NCI-H2029 treated with DMSO at 0.1 percent for 48 hours (cell line): Measurements from ENCODE around the gene WDR82.

Experiments used
- DNase-seq: peaks from one replicate; lab custom pipeline; 2025; lab: John Stamatoyannopoulos, UW

The WDR82 gene

GRCh38 chr3:52254608-52255007 lies 23.8 kb downstream of the WDR82 start:
- no peak for DNase-seq

DNA sequence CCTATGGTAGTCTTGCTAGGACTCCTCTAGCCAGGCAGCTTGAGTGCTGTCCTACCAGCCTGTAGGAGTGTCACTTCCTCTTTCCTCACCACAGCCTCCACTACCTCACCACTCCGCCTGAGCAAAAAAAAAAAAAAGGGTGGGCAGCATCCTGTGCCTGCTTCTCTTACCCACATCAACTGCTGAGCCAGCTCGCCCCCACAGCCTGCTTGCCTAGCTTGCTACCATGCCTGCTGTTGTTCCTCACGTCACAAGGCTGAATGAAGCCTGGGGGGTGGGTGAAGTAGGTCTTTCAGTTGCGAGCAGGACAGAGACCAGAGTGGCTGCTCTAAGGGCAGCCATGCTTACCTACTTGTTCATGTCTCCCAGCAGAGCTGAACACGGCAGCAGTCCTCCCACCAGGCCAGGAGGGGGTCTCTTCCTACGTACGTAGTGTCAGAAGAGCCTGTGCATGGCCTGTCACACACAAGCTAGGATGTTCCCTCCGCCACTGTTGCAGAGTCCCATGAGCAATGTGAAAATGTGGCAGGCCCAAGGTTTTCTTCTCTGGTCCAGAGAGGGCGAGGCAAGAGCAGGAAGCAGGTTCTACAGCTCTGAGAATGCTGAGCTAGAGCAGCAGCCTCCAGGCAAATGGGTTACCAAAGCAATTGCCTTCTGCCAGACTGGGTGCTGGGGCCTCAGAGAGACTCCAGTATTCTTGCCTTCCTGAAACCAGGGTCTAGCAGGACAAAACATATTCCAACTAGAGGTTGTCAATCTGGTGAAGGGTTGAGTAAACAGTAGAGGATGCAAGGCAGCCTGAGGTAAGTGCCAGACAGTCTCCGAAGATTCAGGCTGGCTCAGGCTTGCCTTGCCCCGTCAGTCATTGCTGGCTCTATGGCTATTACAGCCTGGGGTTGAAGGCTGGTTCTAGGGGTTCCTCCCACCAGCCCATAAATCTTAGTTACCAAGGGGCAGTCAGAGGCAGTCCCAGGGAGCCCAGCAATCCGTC lies 24.8 kb downstream of the WDR82 start:
- no peak for DNase-seq

DNA sequence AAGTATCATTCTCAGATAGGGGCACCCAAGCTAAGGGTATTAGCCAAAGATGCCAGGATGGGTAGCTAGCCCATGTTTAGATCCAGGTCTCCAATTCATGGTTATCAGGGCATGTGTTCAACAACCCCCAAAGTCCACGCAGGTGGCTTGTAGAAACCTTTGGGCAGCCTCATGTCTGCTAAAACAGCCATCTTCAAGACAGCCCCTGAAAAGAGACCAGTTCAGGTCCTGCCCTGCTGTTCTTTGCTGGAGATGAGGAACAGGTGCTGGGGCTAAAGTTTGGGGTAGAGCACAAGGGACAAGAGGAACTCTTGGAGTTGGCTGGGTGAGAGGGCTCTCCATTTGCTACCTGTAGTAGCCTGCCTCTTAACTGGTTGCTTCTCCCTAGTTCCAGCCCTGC lies 28.3 kb downstream of the WDR82 start:
- no peak for DNase-seq

GRCh38 chr3:52249683-52250082 lies 28.8 kb downstream of the WDR82 start:
- DNase-seq = no peak

DNA sequence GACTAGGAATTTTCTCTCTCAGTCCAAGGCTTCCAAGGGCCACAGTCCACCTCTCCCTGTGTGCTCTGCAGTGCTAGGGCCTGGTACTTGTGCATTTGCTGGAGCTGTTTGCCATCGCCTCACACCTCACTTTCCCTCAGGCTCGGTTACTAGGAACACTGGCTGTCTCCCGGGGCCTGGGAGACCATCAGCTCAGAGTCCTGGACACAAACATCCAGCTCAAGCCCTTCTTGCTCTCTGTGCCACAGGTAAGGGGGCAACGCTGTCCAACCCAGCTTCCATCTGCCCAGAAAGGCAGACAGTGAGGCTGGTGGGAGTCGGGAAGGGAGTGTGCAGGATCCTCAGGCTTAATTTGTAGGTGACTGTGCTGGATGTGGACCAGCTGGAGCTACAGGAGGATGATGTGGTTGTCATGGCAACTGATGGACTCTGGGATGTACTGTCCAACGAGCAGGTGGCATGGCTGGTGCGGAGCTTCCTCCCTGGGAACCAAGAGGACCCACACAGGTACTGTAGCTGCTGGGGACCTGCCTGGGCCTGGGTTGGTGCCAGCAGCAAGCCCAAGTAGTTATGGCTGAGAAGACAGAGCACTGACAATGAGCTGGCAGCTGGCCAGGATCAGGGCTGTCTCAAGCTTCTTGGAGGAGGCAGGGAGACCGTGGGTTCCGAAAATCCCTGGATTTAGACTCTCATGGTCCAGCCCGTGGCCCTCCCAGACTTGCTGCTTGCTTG lies 29.5 kb downstream of the WDR82 start:
- DNase-seq = no peak

GRCh38 chr3:52248165-52248541 lies 30.3 kb downstream of the WDR82 start:
- no peak for DNase-seq

DNA sequence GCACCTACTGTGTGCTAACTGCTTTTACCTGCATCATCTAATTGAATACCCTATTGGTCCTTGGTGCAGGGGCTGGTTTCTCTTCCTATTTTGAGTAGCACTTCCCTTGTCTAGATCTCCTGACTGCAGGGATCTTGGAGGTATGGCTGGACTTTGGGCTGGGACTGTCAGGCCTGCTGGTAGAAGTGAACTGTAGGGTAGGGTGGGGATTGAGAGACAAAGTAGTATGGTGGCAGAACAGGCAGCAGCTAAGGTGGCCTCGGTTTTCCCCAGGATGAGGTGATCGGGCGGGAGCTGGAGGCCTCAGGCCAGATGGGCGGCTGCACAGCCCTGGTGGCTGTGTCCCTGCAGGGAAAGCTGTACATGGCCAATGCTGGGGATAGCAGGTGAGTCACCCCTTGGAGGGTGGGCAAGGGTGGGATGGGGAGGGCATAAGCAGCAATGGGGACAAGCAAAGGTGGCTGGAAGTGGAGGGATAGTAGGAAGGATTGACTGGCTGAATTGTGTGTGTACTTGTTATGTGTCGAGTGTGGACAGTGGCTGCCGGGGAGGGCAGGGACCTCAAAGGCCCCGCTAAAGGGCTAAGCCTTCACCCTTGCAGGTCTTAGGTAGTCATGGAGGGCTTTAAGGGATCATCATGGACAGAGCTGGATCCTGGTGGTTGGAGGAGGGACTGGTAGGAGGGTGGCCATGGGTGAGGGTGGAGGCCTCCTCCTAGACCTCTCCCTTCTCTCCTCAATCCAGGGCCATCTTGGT lies 30.9 kb downstream of the WDR82 start:
- no peak for DNase-seq

DNA sequence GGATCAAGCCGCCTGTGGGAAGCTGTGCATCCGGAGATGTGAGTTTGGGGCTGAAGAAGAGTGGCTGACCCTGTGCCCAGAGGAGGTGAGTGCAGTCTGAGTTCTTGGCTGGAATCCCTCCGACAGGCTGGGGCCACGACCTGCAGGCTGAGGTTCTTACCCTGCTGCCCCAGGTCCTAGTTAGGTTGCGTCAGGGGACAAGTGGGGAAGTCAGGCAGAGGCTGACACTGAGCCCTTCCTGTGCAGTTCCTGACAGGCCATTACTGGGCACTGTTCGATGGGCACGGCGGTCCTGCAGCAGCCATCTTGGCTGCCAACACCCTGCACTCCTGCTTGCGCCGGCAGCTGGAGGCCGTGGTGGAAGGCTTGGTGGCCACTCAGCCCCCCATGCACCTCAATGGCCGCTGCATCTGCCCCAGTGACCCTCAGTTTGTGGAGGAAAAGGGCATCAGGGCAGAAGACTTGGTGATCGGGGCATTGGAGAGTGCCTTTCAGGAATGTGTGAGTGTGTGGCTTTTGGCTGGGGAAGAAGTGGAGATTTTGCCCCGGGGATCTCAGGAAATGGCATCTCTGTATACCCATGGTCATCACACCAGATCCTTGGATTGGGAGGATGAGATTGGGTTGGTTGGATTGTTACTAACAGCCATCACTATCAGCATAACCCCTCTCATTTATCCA lies 31.6 kb downstream of the WDR82 start:
- DNase-seq = no peak

DNA sequence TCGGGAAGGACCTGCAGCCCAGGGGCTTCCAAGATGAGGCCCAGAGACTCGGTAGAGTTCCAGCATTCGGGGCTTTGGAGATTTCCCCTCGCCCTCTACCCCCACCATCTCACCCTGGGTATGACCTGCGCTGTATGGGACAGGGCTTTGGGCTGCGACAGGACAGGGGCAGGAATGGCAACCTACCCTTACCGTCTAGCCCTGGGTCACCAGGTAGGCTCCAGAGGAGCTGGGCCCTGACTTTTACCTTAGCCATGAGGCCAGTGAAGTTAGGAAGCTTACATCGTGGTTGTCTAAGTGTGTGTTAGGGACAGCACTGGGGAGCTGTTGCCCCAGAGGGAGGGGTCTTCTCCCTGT lies 32.2 kb downstream of the WDR82 start:
- DNase-seq = no peak

GRCh38 chr3:52245322-52246263 lies 32.9 kb downstream of the WDR82 start, which contains the start of gene PPM1M:
Gene PPM1M (plus strand): TSS chr3:52245759. CDS start chr3:52245825, 66 bp downstream.
- no peak for DNase-seq

DNA sequence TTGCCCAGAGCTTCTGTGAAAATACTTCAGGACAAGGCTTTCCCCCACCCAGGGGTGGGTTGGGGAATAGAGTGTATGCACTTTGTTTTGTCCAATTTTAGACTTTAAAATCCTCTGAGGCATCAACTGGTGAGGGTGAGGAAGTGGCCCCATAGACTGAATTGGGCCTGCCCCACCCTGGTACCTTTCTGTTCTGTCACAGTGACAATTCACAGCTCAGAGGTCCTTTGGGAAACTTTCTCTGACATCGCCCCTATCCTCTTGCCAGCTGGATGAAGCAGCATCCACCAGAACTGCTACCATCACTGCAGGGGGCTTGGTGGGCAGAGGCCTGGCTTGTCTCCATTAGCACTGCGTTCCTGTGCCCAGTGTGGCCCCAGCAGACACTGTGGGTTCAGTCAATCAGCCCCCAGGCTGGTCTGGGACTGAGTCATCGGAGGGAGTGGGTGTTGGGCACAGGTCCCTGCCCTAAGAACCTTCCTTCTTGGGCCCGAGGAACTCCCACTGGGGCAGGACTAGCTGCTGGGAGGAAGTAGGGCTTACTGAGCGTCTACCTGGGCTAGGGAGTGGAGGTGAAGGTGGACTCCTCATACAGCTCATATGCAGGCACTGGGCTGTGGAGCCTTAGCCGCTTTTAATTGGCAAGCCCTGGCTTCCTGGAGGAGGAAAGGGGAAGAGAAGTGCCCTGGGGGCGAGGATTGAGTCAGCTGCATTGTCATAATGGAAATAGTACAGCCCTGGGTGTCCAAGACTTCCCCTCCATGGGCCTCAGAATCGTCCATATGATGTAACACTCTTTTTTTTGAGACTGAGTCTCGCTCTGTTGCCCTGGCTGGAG lies 34.4 kb downstream of the WDR82 start:
- no peak for DNase-seq

DNA sequence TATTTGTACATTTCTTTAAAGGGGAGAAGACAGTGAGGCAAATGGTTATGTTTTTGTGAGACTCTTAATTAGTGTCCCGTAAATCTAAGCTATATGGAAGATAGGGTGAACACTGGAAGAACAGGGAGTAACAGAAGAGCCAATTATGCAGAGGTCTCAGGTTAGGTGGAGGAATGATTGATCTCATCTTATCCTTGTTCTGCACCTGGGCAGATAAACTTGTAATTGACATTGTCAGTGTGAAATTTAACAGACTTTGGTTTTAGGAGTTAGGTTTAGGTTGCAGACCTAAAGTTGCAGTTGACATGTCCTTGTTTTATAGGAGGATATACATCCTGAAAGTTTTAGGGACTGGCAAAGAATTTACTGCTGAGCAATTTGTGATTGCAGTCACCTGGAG lies 36.4 kb downstream of the WDR82 start:
- DNase-seq = no peak

- no peak for DNase-seq
Observed at GRCh38 chr3:52240886-52241370, 37.5 kb downstream of the WDR82 start.

DNA sequence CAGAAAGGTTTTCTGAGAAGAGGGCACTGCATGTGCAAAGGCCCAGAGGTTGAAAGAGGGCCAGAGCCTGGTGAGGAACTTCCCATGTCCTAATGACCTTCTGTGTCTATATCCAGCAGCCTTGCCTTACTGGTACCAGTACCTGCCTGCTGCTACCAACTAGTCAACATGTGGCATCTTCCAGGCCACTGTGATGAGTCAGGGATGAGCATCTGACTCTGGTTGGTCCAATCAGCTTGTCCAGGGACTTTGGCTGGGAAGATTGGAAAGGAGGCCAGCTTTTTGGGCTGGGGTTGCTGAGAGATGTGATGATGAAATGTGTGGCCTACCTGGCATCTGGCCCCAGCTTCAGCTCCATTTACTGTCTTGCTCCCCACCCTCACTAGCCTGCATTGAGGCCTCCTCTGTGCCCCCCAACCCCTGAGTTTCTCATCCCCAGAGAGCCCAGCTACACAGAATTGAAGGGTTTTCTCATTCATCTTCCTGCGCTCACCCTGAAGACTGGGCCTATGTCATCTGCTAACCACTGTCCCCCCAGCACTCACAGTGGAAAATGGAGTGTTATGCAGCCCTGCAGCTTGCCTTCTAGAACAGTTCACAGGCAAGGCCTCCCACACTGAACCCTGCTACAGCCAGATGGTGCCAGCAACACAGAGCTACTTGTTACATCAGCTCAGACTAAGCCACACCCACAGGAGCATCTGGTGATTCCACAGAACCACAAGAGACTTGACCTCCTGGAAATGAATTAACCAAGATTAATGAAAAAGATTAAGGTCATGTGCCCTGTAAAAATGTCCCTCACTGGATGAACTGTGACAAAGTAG lies 38.2 kb downstream of the WDR82 start:
- no peak for DNase-seq

- no peak for DNase-seq
Observed at GRCh38 chr3:52238761-52239701, 39.4 kb downstream of the WDR82 start, which contains the start of gene TWF2. Gene TWF2 (minus strand): TSS chr3:52239158. CDS start chr3:52239016, 142 bp downstream.

DNA sequence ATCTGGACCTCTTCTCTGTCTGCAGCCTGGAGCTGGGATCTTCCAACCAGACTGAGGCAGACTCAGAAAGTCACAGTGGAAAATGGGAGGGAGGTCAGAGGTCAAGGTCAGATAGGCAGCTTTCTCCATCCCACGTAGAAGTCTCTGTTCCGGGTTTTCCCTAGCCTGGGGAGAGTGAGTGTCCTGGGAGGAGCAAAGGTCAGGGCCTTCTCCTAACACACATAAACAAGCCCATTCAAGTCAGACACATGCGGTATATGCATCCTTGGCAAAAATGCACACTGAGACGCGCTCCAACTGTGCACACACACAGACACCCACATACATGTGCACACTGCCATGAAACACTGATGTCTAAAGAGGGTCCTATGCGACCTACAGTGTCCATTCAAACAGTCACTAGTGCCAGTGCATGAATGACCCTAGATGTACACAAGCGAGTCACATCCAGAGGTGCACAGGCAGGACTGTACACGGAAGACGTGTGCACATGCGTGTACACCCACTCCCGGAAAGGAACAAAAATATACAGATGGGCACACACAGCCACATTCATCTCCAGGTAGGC lies 40.2 kb downstream of the WDR82 start:
- DNase-seq = no peak

DNA sequence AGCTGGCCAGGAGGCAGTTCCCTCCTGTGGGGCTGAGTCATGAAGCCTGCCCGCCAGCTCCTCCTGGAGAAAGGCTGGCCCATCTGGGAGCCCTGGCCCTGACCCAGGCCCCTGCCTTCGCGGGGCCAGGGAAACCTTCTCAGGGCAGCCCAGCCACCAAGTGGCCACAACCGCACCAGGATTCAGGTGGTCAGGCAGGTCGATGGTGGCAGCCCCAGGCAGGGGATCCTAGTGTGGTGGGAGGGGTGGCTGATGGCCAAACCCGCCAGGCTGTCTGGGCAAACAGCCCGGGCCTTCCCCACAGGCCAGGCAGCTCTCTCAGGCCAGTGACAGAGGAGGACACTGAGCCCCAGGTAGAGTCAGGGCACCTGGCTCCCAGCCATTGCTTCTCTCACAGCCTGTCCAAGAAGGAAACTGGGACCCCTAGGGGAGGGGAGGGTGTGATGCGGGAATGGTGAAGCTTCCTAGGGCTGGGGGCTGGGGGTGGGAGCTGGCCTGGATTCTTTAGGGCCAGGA lies 40.7 kb downstream of the WDR82 start:
- no peak for DNase-seq
